ENCODE results near the gene GJB4.
"Not testable (repeated sequence)": the region's sequence is repeated elsewhere in the genome, so short reads cannot be mapped to it uniquely, and the experiment has no call there.

Gene GJB4

GRCh38 chr1:34715139-34715538 lies 44.4 kb upstream of the GJB4 start:
- H3K4me3 ChIP-seq (ENCODE audit: control insufficient read depth, low read depth, low read length), result no peak overlapping the region
- DNase-seq (ENCODE audit: low read depth), result no peak
- no peak for TF ChIP-seq CTCF (conservative IDR thresholded peaks at IDR 0.05; ENCODE audit: control insufficient read depth, insufficient read depth, low read depth, low read length)

GRCh38 chr1:34721241-34721640 lies 38.3 kb upstream of the GJB4 start:
- no peak for DNase-seq (ENCODE audit: low read depth)
- H3K4me3 ChIP-seq (ENCODE audit: control insufficient read depth, low read depth, low read length), result no peak overlapping the region
- no peak for TF ChIP-seq CTCF (conservative IDR thresholded peaks at IDR 0.05; ENCODE audit: control insufficient read depth, insufficient read depth, low read depth, low read length)

DNA sequence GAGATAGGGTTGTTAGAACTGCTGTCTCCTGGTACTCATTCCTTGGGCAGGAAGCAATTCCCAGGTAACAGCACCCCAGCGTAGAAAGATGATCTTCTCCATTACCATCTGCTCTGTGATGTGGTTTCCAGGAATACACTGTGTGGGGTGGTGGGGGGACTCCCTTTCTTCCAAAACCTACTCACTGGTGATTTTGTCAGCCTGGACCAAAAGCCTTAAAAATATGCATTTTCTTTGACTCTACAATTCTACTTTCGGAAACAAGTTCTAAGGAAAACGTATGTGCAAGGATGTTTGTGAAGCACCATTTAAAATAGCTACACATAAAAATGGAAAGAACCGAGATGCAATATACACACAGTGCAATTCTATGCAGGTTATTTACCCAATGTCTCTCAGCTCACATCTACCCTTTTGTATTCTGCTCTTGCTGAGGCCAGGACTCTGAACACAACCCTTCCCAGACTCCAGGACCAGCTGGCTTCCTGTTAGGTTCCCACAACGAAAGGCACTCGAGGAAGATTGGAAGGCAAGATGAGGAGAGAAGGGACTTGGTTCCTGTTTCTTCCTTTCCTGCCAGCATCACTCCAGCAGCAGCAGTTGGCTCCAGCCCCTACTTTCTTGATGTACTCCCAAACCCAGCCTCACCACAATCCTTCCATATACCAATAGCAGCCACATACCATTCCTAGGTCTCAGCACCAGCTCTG lies 37.7 kb upstream of the GJB4 start:
- no peak for TF ChIP-seq CTCF (conservative IDR thresholded peaks at IDR 0.05; ENCODE audit: control insufficient read depth, insufficient read depth, low read depth, low read length)
- no peak for DNase-seq (ENCODE audit: low read depth)
- H3K4me3 ChIP-seq (ENCODE audit: control insufficient read depth, low read depth, low read length), result no peak overlapping the region

GRCh38 chr1:34726861-34727260 lies 32.7 kb upstream of the GJB4 start:
- H3K4me3 ChIP-seq (ENCODE audit: control insufficient read depth, low read depth, low read length), result no peak overlapping the region
- DNase-seq (ENCODE audit: low read depth), result no peak
- TF ChIP-seq CTCF (conservative IDR thresholded peaks at IDR 0.05; ENCODE audit: control insufficient read depth, insufficient read depth, low read depth, low read length), result no peak

GRCh38 chr1:34730485-34730884 lies 29.1 kb upstream of the GJB4 start:
- H3K4me3 ChIP-seq (ENCODE audit: control insufficient read depth, low read depth, low read length), result no peak overlapping the region
- DNase-seq (ENCODE audit: low read depth), result no peak
- no peak for TF ChIP-seq CTCF (conservative IDR thresholded peaks at IDR 0.05; ENCODE audit: control insufficient read depth, insufficient read depth, low read depth, low read length)

- not testable (repeated sequence) for H3K4me3 ChIP-seq (ENCODE audit: control insufficient read depth, low read depth, low read length); DNase-seq (ENCODE audit: low read depth)
Observed at GRCh38 chr1:34732831-34733230, 26.7 kb upstream of the GJB4 start.

DNA sequence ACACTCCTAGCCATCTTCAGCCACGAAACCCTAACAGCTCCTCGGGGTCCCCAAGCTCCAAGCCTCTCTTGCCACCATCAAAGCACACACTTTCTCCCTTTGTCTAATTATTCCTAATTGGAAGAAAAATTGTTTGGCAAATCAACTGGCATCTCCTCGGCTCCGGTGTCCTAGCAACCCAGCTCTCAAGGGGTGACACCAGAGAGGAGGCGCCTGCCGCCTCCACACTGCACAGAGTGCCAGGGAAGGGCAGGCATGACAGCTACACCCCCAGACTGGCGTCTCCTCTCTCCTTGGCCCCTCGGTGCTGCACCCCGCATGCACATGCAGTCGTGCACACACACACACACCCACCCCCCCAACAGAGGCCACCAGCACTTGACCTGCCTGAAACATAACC lies 22.8 kb upstream of the GJB4 start:
- no peak for DNase-seq (ENCODE audit: low read depth)
- H3K4me3 ChIP-seq (ENCODE audit: control insufficient read depth, low read depth, low read length), result no peak overlapping the region
- TF ChIP-seq CTCF (conservative IDR thresholded peaks at IDR 0.05; ENCODE audit: control insufficient read depth, insufficient read depth, low read depth, low read length), result no peak

DNA sequence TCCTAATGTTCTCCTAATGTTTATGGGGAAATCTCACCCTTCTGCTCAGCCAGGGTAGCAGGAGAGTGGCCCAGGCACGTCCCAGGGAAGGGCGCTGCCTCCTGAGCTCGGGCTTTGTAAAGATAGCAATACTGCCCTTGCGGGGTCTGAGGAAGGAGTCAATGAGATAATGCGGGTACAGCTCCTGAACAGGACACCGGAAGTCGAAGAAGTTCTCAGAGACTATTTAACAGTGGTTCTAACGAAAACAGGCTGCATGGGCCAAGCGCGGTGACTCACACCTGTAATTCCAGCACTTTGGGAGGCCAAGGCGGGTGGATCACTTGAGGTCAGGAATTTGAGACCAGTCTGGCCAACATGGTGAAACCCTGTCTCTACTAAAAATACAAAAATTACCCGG lies 22.3 kb upstream of the GJB4 start:
- H3K4me3 ChIP-seq (ENCODE audit: control insufficient read depth, low read depth, low read length); DNase-seq (ENCODE audit: low read depth): not testable (repeated sequence)
